ENCODE data around the gene PCSK7. TPM values are rescaled to one million over a fixed set of nuclear protein-coding genes. Genes with fewer than 3 reads are reported as not detected.

PCSK7 gene
- total RNA-seq, 2 experiments from 2014 or later: 97.6 to 97.9 TPM

- Mint-ChIP-seq H3K27me3 (ENCODE audit: low read depth) (no peaks in the 10 kb centered on the region), H3K36me3 (ENCODE audit: low read depth) (no peaks in the 10 kb centered on the region), H3K9me3 (no peaks in the 10 kb centered on the region), H3K4me1 (ENCODE audit: low read depth) (peaks cover 26% of the 10 kb centered on the region), H3K4me3 (no peak overlapping the region), H3K27ac (no peak overlapping the region)
- CTCF ChIA-PET: interaction anchor here (0.6 to 6.4 kb wide), 16 partner anchors 10 to 410 kb away, joined by 3 to 72 read pairs (median 4); partner anchors contain the start of gene TAGLN
- no peak for DNase-seq
- intact Hi-C loops (cut with micrococcal nuclease): loop anchor here (1.0 kb wide), 1 partner anchor 44 kb away; no protein-coding TSS in a partner anchor
Observed at GRCh38 chr11:117181586-117182550, 50.0 kb downstream of the PCSK7 start.

GRCh38 chr11:117180661-117181585 is 51.0 kb downstream of the PCSK7 start:
- CTCF ChIA-PET: interaction anchor here (0.6 to 6.4 kb wide), 25 partner anchors 9 to 409 kb away, joined by 3 to 72 read pairs (median 4); partner anchors contain the start of genes APOA5, PAFAH1B2 and TAGLN
- Mint-ChIP-seq H3K36me3 (ENCODE audit: low read depth) (no peaks in the 10 kb centered on the region), H3K4me1 (ENCODE audit: low read depth) (peaks cover 26% of the 10 kb centered on the region), H3K4me3 (peak overlapping the region; percentile 93), H3K27ac (no peak overlapping the region), H3K27me3 (ENCODE audit: low read depth) (no peaks in the 10 kb centered on the region), H3K9me3 (no peaks in the 10 kb centered on the region)
- intact Hi-C loops (cut with micrococcal nuclease): loop anchor here (1.0 kb wide), 1 partner anchor 45 kb away; no protein-coding TSS in a partner anchor
- peak; percentile 87 for DNase-seq

GRCh38 chr11:117180020-117180419 is 51.9 kb downstream of the PCSK7 start:
- H3K9me3 Mint-ChIP-seq: no peaks in the 10 kb centered on the region
- peaks cover 26% of the 10 kb centered on the region for H3K4me1 Mint-ChIP-seq (ENCODE audit: low read depth)
- CTCF ChIA-PET: interaction anchor here (0.7 to 6.4 kb wide), 15 partner anchors 10 to 448 kb away, joined by 3 to 72 read pairs (median 4); partner anchors contain the start of genes APOA5 and PAFAH1B2
- peak overlapping the region; percentile 93 for H3K4me3 Mint-ChIP-seq
- H3K27me3 Mint-ChIP-seq (ENCODE audit: low read depth): no peaks in the 10 kb centered on the region
- DNase-seq: no peak
- intact Hi-C loops (cut with micrococcal nuclease): no loop called here
- no peak overlapping the region for H3K27ac Mint-ChIP-seq
- H3K36me3 Mint-ChIP-seq (ENCODE audit: low read depth): no peaks in the 10 kb centered on the region

- Mint-ChIP-seq H3K4me1 (ENCODE audit: low read depth) (peaks cover 26% of the 10 kb centered on the region), H3K9me3 (no peaks in the 10 kb centered on the region), H3K4me3 (peak overlapping the region; percentile 93), H3K36me3 (ENCODE audit: low read depth) (no peaks in the 10 kb centered on the region), H3K27me3 (ENCODE audit: low read depth) (no peaks in the 10 kb centered on the region), H3K27ac (peak overlapping the region; percentile 26)
- intact Hi-C loops (cut with micrococcal nuclease): loop anchor here (2.0 kb wide), 1 partner anchor 147 kb away; the partner anchor contains the start of gene CEP164
- DNase-seq: peak; percentile 52
- CTCF ChIA-PET: interaction anchor here (1.1 to 6.4 kb wide), 10 partner anchors 11 to 447 kb away, joined by 3 to 72 read pairs (median 4); partner anchors contain the start of genes APOA5 and PAFAH1B2
Observed at GRCh38 chr11:117179048-117179999, 52.5 kb downstream of the PCSK7 start.

- CTCF ChIA-PET: interaction anchor here (0.6 to 6.4 kb wide), 7 partner anchors 34 to 446 kb away, joined by 3 to 72 read pairs (median 3); partner anchors contain the start of gene PAFAH1B2
- Mint-ChIP-seq H3K4me3 (peak within 1 kb of the TSS; percentile 93), H3K9me3 (no peaks in the 10 kb centered on the region), H3K27me3 (ENCODE audit: low read depth) (no peaks in the 10 kb centered on the region), H3K4me1 (ENCODE audit: low read depth) (peaks cover 28% of the 10 kb centered on the region), H3K27ac (peak within 1 kb of the TSS; percentile 79), H3K36me3 (ENCODE audit: low read depth) (no peaks in the 10 kb centered on the region)
- DNase-seq: peak; percentile 92
- intact Hi-C loops (cut with micrococcal nuclease): loop anchor here (1.0 to 2.0 kb wide), 5 partner anchors 34 to 406 kb away; partner anchors contain the start of genes BUD13, CEP164 and PAFAH1B2
Observed at GRCh38 chr11:117178210-117179034, 53.5 kb downstream of the PCSK7 start, which contains the start of gene SIDT2. SIDT2 (plus strand) TSS chr11:117178743; CDS start chr11:117179264, 521 bp downstream.

- Mint-ChIP-seq H3K9me3 (no peaks in the 10 kb centered on the region), H3K36me3 (ENCODE audit: low read depth) (no peaks in the 10 kb centered on the region), H3K27ac (peak overlapping the region; percentile 79), H3K4me3 (peak overlapping the region; percentile 93), H3K4me1 (ENCODE audit: low read depth) (peaks cover 29% of the 10 kb centered on the region), H3K27me3 (ENCODE audit: low read depth) (no peaks in the 10 kb centered on the region)
- intact Hi-C loops (cut with micrococcal nuclease): loop anchor here (1.0 to 2.0 kb wide), 5 partner anchors 33 to 405 kb away; partner anchors contain the start of genes BUD13, CEP164 and PAFAH1B2
- DNase-seq: no peak
- CTCF ChIA-PET: interaction anchor here (0.7 to 6.4 kb wide), 3 partner anchors 47 to 59 kb away, joined by 3 to 72 read pairs (median 27); no protein-coding TSS in a partner anchor
Observed at GRCh38 chr11:117177534-117178209, 54.2 kb downstream of the PCSK7 start.

- no peak for DNase-seq
- peaks cover 34% of the 10 kb centered on the region for H3K4me1 Mint-ChIP-seq (ENCODE audit: low read depth)
- H3K4me3 Mint-ChIP-seq: no peak overlapping the region
- CTCF ChIA-PET: interaction anchor here (0.7 kb wide), 1 partner anchor 389 kb away, joined by 3 read pairs; no protein-coding TSS in a partner anchor
- no peaks in the 10 kb centered on the region for H3K9me3 Mint-ChIP-seq
- H3K27me3 Mint-ChIP-seq (ENCODE audit: low read depth): no peaks in the 10 kb centered on the region
- no peaks in the 10 kb centered on the region for H3K36me3 Mint-ChIP-seq (ENCODE audit: low read depth)
- intact Hi-C loops (cut with micrococcal nuclease): no loop called here
- H3K27ac Mint-ChIP-seq: no peak overlapping the region
Observed at GRCh38 chr11:117176186-117176585, 55.7 kb downstream of the PCSK7 start.

GRCh38 chr11:117175781-117176180 is 56.1 kb downstream of the PCSK7 start:
- intact Hi-C loops (cut with micrococcal nuclease): no loop called here
- Mint-ChIP-seq H3K36me3 (ENCODE audit: low read depth) (no peaks in the 10 kb centered on the region), H3K4me1 (ENCODE audit: low read depth) (peaks cover 30% of the 10 kb centered on the region), H3K4me3 (no peak overlapping the region), H3K27ac (no peak overlapping the region), H3K9me3 (no peaks in the 10 kb centered on the region), H3K27me3 (ENCODE audit: low read depth) (no peaks in the 10 kb centered on the region)
- CTCF ChIA-PET: interaction anchor here (0.7 kb wide), 1 partner anchor 389 kb away, joined by 3 read pairs; no protein-coding TSS in a partner anchor
- no peak for DNase-seq

- CTCF ChIA-PET: no interaction called here
- Mint-ChIP-seq H3K4me3 (no peak overlapping the region), H3K9me3 (no peaks in the 10 kb centered on the region), H3K36me3 (ENCODE audit: low read depth) (no peaks in the 10 kb centered on the region), H3K27ac (no peak overlapping the region), H3K27me3 (ENCODE audit: low read depth) (no peaks in the 10 kb centered on the region), H3K4me1 (ENCODE audit: low read depth) (peaks cover 24% of the 10 kb centered on the region)
- intact Hi-C loops (cut with micrococcal nuclease): no loop called here
- DNase-seq: no peak
Observed at GRCh38 chr11:117175104-117175503, 56.8 kb downstream of the PCSK7 start.

Measured in activated naive CD4-positive, alpha-beta T cell treated with anti-CD3 and anti-CD28 coated beads for 36 hours (primary cell).